ENCODE measurements around the gene MIDN. TPM values are rescaled to one million over a fixed set of nuclear protein-coding genes. Genes with fewer than 3 reads are reported as not detected.

MIDN gene
- total and polyA plus RNA-seq, 2 of the 4 experiments (the other 2 are of a cell fraction): 2.5 to 26.0 TPM

- CTCF ChIA-PET: no interaction called here
- Histone ChIP-seq H3K9me3 (ENCODE audit: control insufficient read depth, insufficient read depth, low read length) (no peaks in the 10 kb centered on the region), H3K36me3 (ENCODE audit: control insufficient read depth, insufficient read depth, low read length) (peaks cover 56% of the 10 kb centered on the region)
These were observed 19.1 kb upstream of the MIDN start for GRCh38 chr19:1229056-1229923.

More at GRCh38 chr19:1229056-1229923, 19.1 kb upstream of the MIDN start:
- POLR2A ChIA-PET (ENCODE audit: unreplicated experiment): no interaction called here
- H4K20me1 ChIP-seq (ENCODE audit: insufficient read depth, low read length): peaks cover 28% of the 10 kb centered on the region
- H3K4me1 ChIP-seq (ENCODE audit: control insufficient read depth, insufficient read depth, low read length): peaks cover 13% of the 10 kb centered on the region
- no peak for TF ChIP-seq CHD1 (IDR thresholded peaks at IDR 0.05; ENCODE audit: low read depth, low read length)
- TF ChIP-seq POLR2A (IDR thresholded peaks at IDR 0.05; ENCODE audit: low read depth, low read length): no peak
- TF ChIP-seq RCOR1 (IDR thresholded peaks at IDR 0.05; ENCODE audit: insufficient replicate concordance, low read length): no peak
- TF ChIP-seq FOS (IDR thresholded peaks at IDR 0.05; ENCODE audit: low read depth, low read length): no peak
- no peak for TF ChIP-seq CTCF (conservative IDR thresholded peaks at IDR 0.05; ENCODE audit: low read depth, low read length)
- TF ChIP-seq NFE2L2 (IDR thresholded peaks at IDR 0.05; ENCODE audit: low read depth, low read length): no peak
- TF ChIP-seq MXI1 (IDR thresholded peaks at IDR 0.05; ENCODE audit: borderline replicate concordance, low read depth, low read length): no peak
- TF ChIP-seq USF2 (IDR thresholded peaks at IDR 0.05; ENCODE audit: low read depth, low read length): no peak
- no peak for TF ChIP-seq RFX5 (IDR thresholded peaks at IDR 0.05; ENCODE audit: low read depth, low read length)
- no peak for TF ChIP-seq ELK1 (IDR thresholded peaks at IDR 0.05; ENCODE audit: borderline replicate concordance, low read depth, low read length)
- no peak for TF ChIP-seq SMC3 (IDR thresholded peaks at IDR 0.05; ENCODE audit: low read depth, low read length)
- no peak for TF ChIP-seq MAFK (IDR thresholded peaks at IDR 0.05; ENCODE audit: low read depth, low read length)
- TF ChIP-seq BHLHE40 (IDR thresholded peaks at IDR 0.05; ENCODE audit: low read depth, low read length): no peak
- H2BK15ac ChIP-seq (ENCODE audit: low read depth, low read length): no peak overlapping the region
- H3K27me3 ChIP-seq (ENCODE audit: control insufficient read depth, insufficient read depth, low read length): no peaks in the 10 kb centered on the region
- dilution Hi-C loops (cut with HindIII; ENCODE audit: low sequenced_read_pairs, unreplicated experiment): no loop called here
- H4K5ac ChIP-seq (ENCODE audit: low read depth, low read length): no peak overlapping the region
- H3K79me1 ChIP-seq (ENCODE audit: low read depth in 1 of 2, low read length in 2 of 2): peaks cover 0 to 23% of the 10 kb centered on the region in 2 experiments; a peak in 2 of 4 replicates
- H2AFZ ChIP-seq (replicated peaks; ENCODE audit: low read length, poor library complexity): no peak overlapping the region
- no peak overlapping the region for H3K9ac ChIP-seq (ENCODE audit: low read depth, low read length)
- intact Hi-C loops (cut with micrococcal nuclease): no loop called here
- no peak overlapping the region for H3K56ac ChIP-seq (ENCODE audit: extremely low read depth, insufficient read depth, low read length)
- DNase-seq (no peak), ATAC-seq (ENCODE audit: low read depth) (no peak)
- no peak overlapping the region for H3K23ac ChIP-seq (ENCODE audit: low read depth, low read length)
- H3K18ac ChIP-seq (ENCODE audit: low read depth, low read length): no peak overlapping the region
- no peaks in the 10 kb centered on the region for H3K9me1 ChIP-seq (ENCODE audit: insufficient read depth, low read length)
- H3K4ac ChIP-seq (ENCODE audit: low read depth, low read length): no peak overlapping the region
- H3K27ac ChIP-seq (ENCODE audit: insufficient read depth, low read length): no peak overlapping the region
- H3K4me2 ChIP-seq (ENCODE audit: low read depth, low read length): no peak overlapping the region
- no peak overlapping the region for H2BK20ac ChIP-seq (ENCODE audit: low read depth, low read length)
- H2BK120ac ChIP-seq (ENCODE audit: low read depth, low read length): no peak overlapping the region
- H4K8ac ChIP-seq (ENCODE audit: low read depth in 2 of 2, low read length in 2 of 2): no peak overlapping the region
- no peak overlapping the region for H4K91ac ChIP-seq (ENCODE audit: insufficient read depth, low read depth, low read length)
- H2BK5ac ChIP-seq (ENCODE audit: low read depth, low read length, poor library complexity, severe bottlenecking): no peak overlapping the region
- no peak overlapping the region for H2AK9ac ChIP-seq (replicated peaks; ENCODE audit: low read depth, low read length, poor library complexity)
- BruUV-seq (replicated peaks): no TSS peak
- H2AK5ac ChIP-seq (ENCODE audit: low read depth, low read length): no peak overlapping the region
- H3K14ac ChIP-seq (replicated peaks; ENCODE audit: low read depth, low read length): no peak overlapping the region
- in situ Hi-C loops (cut with MboI; ENCODE audit: low sequenced_read_pairs): no loop called here
- 98% methylated on average over 87 of the region's 158 CpGs; no CpG with 5 or more reads in 1 of the 2 experiments for WGBS, 2 experiments (ENCODE audit: extremely low coverage in 2 of 2, insufficient read length in 1 of 2)
- H3K4me3 ChIP-seq (ENCODE audit: insufficient read depth, low read depth, low read length): no peak overlapping the region
